Neural cell (in vitro differentiated cells): ENCODE measurements around the gene CACNA2D2. TPM values are rescaled to one million over a fixed set of nuclear protein-coding genes. Genes with fewer than 3 reads are reported as not detected.

Experiments used
- H2AFZ ChIP-seq: fragments of 200-600, 300-800 bp; sonication (generic), shearing (Covaris generic); 2 replicates; pipeline ENCODE4 v1.6.0; 2014; ENCODE audit warnings: low read depth, mild to moderate bottlenecking, antibody characterized with exemption, low read length, moderate library complexity
- H3F3A ChIP-seq: fragments of 200-600 bp; shearing (Covaris generic); 2 replicates; pipeline ENCODE4 v1.6.1; 2016; ENCODE audit warnings: mild to moderate bottlenecking, moderate library complexity, mixed read lengths, antibody characterized with exemption, low read length; ENCODE audit not compliant: insufficient read depth, poor library complexity, severe bottlenecking
- H3K27ac ChIP-seq: fragments of 200-600, 300-800 bp; sonication (generic), shearing (Covaris generic); 2 replicates; pipeline ENCODE4 v1.5.1; 2014; ENCODE audit warnings: mild to moderate bottlenecking, low read length, moderate library complexity
- H3K27me3 ChIP-seq: fragments of 300-800, 200-600 bp; sonication (generic), shearing (Covaris generic); 2 replicates; pipeline ENCODE4 v1.6.0; 2014; ENCODE audit warnings: mild to moderate bottlenecking, low read depth, low read length, moderate library complexity; ENCODE audit not compliant: insufficient read depth
- H3K36me3 ChIP-seq: fragments of 300-800, 200-600 bp; sonication (generic), shearing (Covaris generic); 2 replicates; pipeline ENCODE4 v1.5.1; 2014; ENCODE audit warnings: mild to moderate bottlenecking, antibody characterized with exemption, low read length, moderate library complexity; ENCODE audit not compliant: insufficient read depth
- H3K4me2 ChIP-seq: fragments of 300-800, 200-600 bp; sonication (generic), shearing (Covaris generic); 2 replicates; pipeline ENCODE4 v1.6.0; 2014; ENCODE audit warnings: mild to moderate bottlenecking, low read length
- H3K4me3 ChIP-seq: fragments of 300-800, 200-600 bp; sonication (generic), shearing (Covaris generic); 2 replicates; pipeline ENCODE4 v1.5.1; 2014; ENCODE audit warnings: mild to moderate bottlenecking, low read length, moderate library complexity
- H3K79me2 ChIP-seq: fragments of 200-600 bp; shearing (Covaris generic); replicated peaks from 2 replicates; pipeline ENCODE4 v1.6.0; 2014; ENCODE audit warnings: mild to moderate bottlenecking, low read length, moderate library complexity; ENCODE audit not compliant: insufficient read depth
- H3K9ac ChIP-seq: fragments of 300-800, 200-600 bp; sonication (generic), shearing (Covaris generic); 2 replicates; pipeline ENCODE4 v1.6.1; 2016; ENCODE audit warnings: mild to moderate bottlenecking, low read length, mixed read lengths
- H3K9me2 ChIP-seq: fragments of 200-600 bp; shearing (Covaris generic); 2 replicates; pipeline ENCODE4 v1.6.1; 2016; ENCODE audit warnings: mild to moderate bottlenecking, low read length, mixed read lengths; ENCODE audit not compliant: insufficient read depth
- H3K9me3 ChIP-seq: fragments of 200-600, 300-800 bp; sonication (generic), shearing (Covaris generic); 2 replicates; pipeline ENCODE4 v1.6.1; 2016; ENCODE audit warnings: mild to moderate bottlenecking, mixed run types, low read length, moderate library complexity, mixed read lengths
- H4K20me1 ChIP-seq: fragments of 200-600 bp; shearing (Covaris generic); 2 replicates; pipeline ENCODE4 v1.6.1; 2016; ENCODE audit warnings: mild to moderate bottlenecking, mixed run types; ENCODE audit not compliant: insufficient read depth
- CTCF ChIP-seq: fragments of 450-650 bp; IDR thresholded peaks from 2 replicates; pipeline ENCODE4 v1.5.1; 2014; ENCODE audit warnings: antibody characterized with exemption, mild to moderate bottlenecking, moderate library complexity; ENCODE audit not compliant: poor library complexity, severe bottlenecking
- EP300 ChIP-seq: fragments of 450-650 bp; conservative IDR thresholded peaks from 2 replicates; pipeline ENCODE4 v1.6.1; 2014; ENCODE audit warnings: antibody characterized with exemption, mild to moderate bottlenecking, moderate library complexity; ENCODE audit not compliant: poor library complexity, severe bottlenecking
- EZH2 ChIP-seq: fragments of 200-600, 300-800 bp; shearing (Covaris generic), sonication (generic); IDR thresholded peaks from 2 replicates; pipeline ENCODE4 v1.6.1; 2014; ENCODE audit warnings: antibody characterized with exemption, low read length, borderline replicate concordance, mild to moderate bottlenecking; ENCODE audit not compliant: insufficient read depth, poor library complexity, severe bottlenecking
- MXI1 ChIP-seq: fragments of 450-650 bp; conservative IDR thresholded peaks from 2 replicates; pipeline ENCODE4 v1.6.1; 2014; ENCODE audit warnings: antibody characterized with exemption, mild to moderate bottlenecking; ENCODE audit not compliant: poor library complexity, severe bottlenecking
- POLR2AphosphoS5 ChIP-seq: IDR thresholded peaks from 2 replicates; pipeline ENCODE4 v1.6.1; 2012
- RAD21 ChIP-seq: fragments of 450-650 bp; conservative IDR thresholded peaks from 2 replicates; pipeline ENCODE4 v1.6.1; 2014; ENCODE audit warnings: antibody characterized with exemption, mild to moderate bottlenecking, moderate library complexity
- REST ChIP-seq: IDR thresholded peaks from 2 replicates; pipeline ENCODE4 v1.6.1; 2012; ENCODE audit warnings: borderline replicate concordance
- SMC3 ChIP-seq: fragments of 450-650 bp; conservative IDR thresholded peaks from 2 replicates; pipeline ENCODE4 v1.6.1; 2014; ENCODE audit warnings: antibody characterized with exemption, mild to moderate bottlenecking, moderate library complexity; ENCODE audit not compliant: poor library complexity
- TAF1 ChIP-seq: IDR thresholded peaks from 2 replicates; pipeline ENCODE4 v1.6.1; 2012; ENCODE audit warnings: low read depth
- polyA plus RNA-seq: library from polyadenylated mRNA; depleted of rRNA; stranded (reverse); fragments of >200 nt; gene quantifications from 2 replicates; pipeline ENCODE4 v1.2.3, GENCODE V29; 2014

The CACNA2D2 gene
- polyA plus RNA-seq, 1 donor from 2014 or later = 7.8 TPM

GRCh38 chr3:50435371-50436113, 67.9 kb downstream of the CACNA2D2 start:
- Histone ChIP-seq H3K36me3 (no peaks in the 10 kb centered on the region), H3K9ac (peak overlapping the region; percentile 68), H4K20me1 (no peaks in the 10 kb centered on the region), H3K4me3 (peak overlapping the region; percentile 32), H3K27me3 (no peaks in the 10 kb centered on the region), H3K4me2 (no peak overlapping the region), H3K9me3 (no peaks in the 10 kb centered on the region), H3F3A (no peaks in the 10 kb centered on the region), H3K27ac (peak overlapping the region; percentile 83), H2AFZ (peak overlapping the region; percentile 3), H3K79me2 (no peaks in the 10 kb centered on the region), H3K9me2 (no peaks in the 10 kb centered on the region)
- TF ChIP-seq POLR2AphosphoS5 (peak; percentile 48), CTCF (no peak), EP300 (peak; percentile 33), RAD21 (no peak), SMC3 (peak; percentile 44), TAF1 (no peak), MXI1 (no peak), REST (no peak), EZH2 (no peak)

- H3K9ac ChIP-seq = no peak overlapping the region
- no peaks in the 10 kb centered on the region for H4K20me1 ChIP-seq
- H3K4me2 ChIP-seq = no peak overlapping the region
- H3K4me3 ChIP-seq = no peak overlapping the region
- no peaks in the 10 kb centered on the region for H3F3A ChIP-seq
- H3K9me2 ChIP-seq = no peaks in the 10 kb centered on the region
- no peaks in the 10 kb centered on the region for H3K27me3 ChIP-seq
- H2AFZ ChIP-seq = no peak overlapping the region
- H3K79me2 ChIP-seq = no peaks in the 10 kb centered on the region
- H3K27ac ChIP-seq = no peak overlapping the region
- no peaks in the 10 kb centered on the region for H3K9me3 ChIP-seq
- no peak for TF ChIP-seq RAD21
- TF ChIP-seq EP300 = no peak
- TF ChIP-seq MXI1 = no peak
- no peak for TF ChIP-seq SMC3
- TF ChIP-seq REST = no peak
- no peak for TF ChIP-seq CTCF
- no peak for TF ChIP-seq POLR2AphosphoS5
- TF ChIP-seq TAF1 = no peak
- no peak for TF ChIP-seq EZH2
- H3K36me3 ChIP-seq = no peaks in the 10 kb centered on the region
Measured at GRCh38 chr3:50433954-50434353, 69.5 kb downstream of the CACNA2D2 start.
